ENCODE data around the gene MT1H. TPM values are rescaled to one million over a fixed set of nuclear protein-coding genes. Genes with fewer than 3 reads are reported as not detected.

Gene MT1H
- total RNA-seq, 2 experiments from 2014 or later: not detected

- H3K27ac ChIP-seq (ENCODE audit: low read depth in 1 of 2, low read length in 2 of 2): no peak overlapping the region
- POLR2A ChIA-PET: no interaction called here
- Mint-ChIP-seq H3K27ac (no peak overlapping the region), H3K9me3 (no peaks in the 10 kb centered on the region), H3K4me3 (no peak overlapping the region), H3K27me3 (peaks cover 11% of the 10 kb centered on the region), H3K36me3 (ENCODE audit: low read depth) (peaks cover 3% of the 10 kb centered on the region), H3K4me1 (ENCODE audit: low read depth) (peaks cover 46% of the 10 kb centered on the region)
- TF ChIP-seq CTCF (IDR thresholded peaks at IDR 0.05): no peak
- H3K4me1 ChIP-seq (ENCODE audit: insufficient read depth, low read length): peaks cover 38% of the 10 kb centered on the region
- no peaks in the 10 kb centered on the region for H3K27me3 ChIP-seq (ENCODE audit: control insufficient read depth in 1 of 2, insufficient read depth in 2 of 2, low read length in 2 of 2)
- CTCF ChIA-PET: no interaction called here
- no peak for DNase-seq
- no peak for ATAC-seq (ENCODE audit: poor library complexity)
- no peak overlapping the region for H3K4me3 ChIP-seq (ENCODE audit: low read length)
- no peaks in the 10 kb centered on the region for H3K36me3 ChIP-seq (ENCODE audit: insufficient read depth, low read length)
- intact Hi-C loops (cut with DNase I, micrococcal nuclease): loop anchor here in 1 of 2 experiments (5.0 kb wide), 1 partner anchor 103 kb away; no protein-coding TSS in a partner anchor
- H3K9me3 ChIP-seq (ENCODE audit: control insufficient read depth in 1 of 2, insufficient read depth in 1 of 2, low read length in 2 of 2): no peaks in the 10 kb centered on the region
Measured at GRCh38 chr16:56679818-56680217, 10.2 kb downstream of the MT1H start.

GRCh38 chr16:56681939-56682702 is 12.5 kb downstream of the MT1H start, which contains the start of gene MT1X:
Gene MT1X, plus strand, starts transcription at chr16:56682470. Its CDS starts 71 bp downstream, at chr16:56682541.
- intact Hi-C loops (cut with DNase I, micrococcal nuclease): loop anchor here (1.0 to 5.0 kb wide), 5 partner anchors 19 to 105 kb away; partner anchors contain the start of gene MT2A (in 1 of the 2)
- CTCF ChIA-PET: interaction anchor here (1.2 to 2.7 kb wide), 3 partner anchors 19 to 105 kb away, joined by 3 to 11 read pairs (median 6); no protein-coding TSS in a partner anchor
- peak within 1 kb of the TSS; percentile 93 for H3K27ac Mint-ChIP-seq
- H3K4me3 Mint-ChIP-seq: peak within 1 kb of the TSS; percentile 96
- H3K9me3 Mint-ChIP-seq: no peaks in the 10 kb centered on the region
- Histone ChIP-seq H3K27me3 (ENCODE audit: control insufficient read depth in 1 of 2, insufficient read depth in 2 of 2, low read length in 2 of 2) (no peaks in the 10 kb centered on the region), H3K9me3 (ENCODE audit: control insufficient read depth in 1 of 2, insufficient read depth in 1 of 2, low read length in 2 of 2) (peaks cover 0 to 3% of the 10 kb centered on the region in 2 experiments), H3K4me3 (ENCODE audit: low read length) (peak within 1 kb of the TSS; percentile 83), H3K36me3 (ENCODE audit: insufficient read depth, low read length) (no peaks in the 10 kb centered on the region), H3K4me1 (ENCODE audit: insufficient read depth, low read length) (peaks cover 28% of the 10 kb centered on the region), H3K27ac (ENCODE audit: low read depth in 1 of 2, low read length in 2 of 2) (peak within 1 kb of the TSS; percentile 50 to 71)
- H3K4me1 Mint-ChIP-seq (ENCODE audit: low read depth): peaks cover 27% of the 10 kb centered on the region
- DNase-seq (peak; percentile 72 to 94 (median 86)), ATAC-seq (ENCODE audit: poor library complexity) (peak; percentile 99)
- peaks cover 8% of the 10 kb centered on the region for H3K36me3 Mint-ChIP-seq (ENCODE audit: low read depth)
- POLR2A ChIA-PET: interaction anchor here (1.0 to 2.1 kb wide), 12 partner anchors 9 to 77 kb away, joined by 3 to 20 read pairs (median 4); partner anchors contain the start of genes MT1F, MT1G, MT1H and MT2A
- no peak for TF ChIP-seq CTCF (IDR thresholded peaks at IDR 0.05)
- no peaks in the 10 kb centered on the region for H3K27me3 Mint-ChIP-seq

GRCh38 chr16:56682703-56683397 is 13.2 kb downstream of the MT1H start:
- Histone ChIP-seq H3K27me3 (ENCODE audit: control insufficient read depth in 1 of 2, insufficient read depth in 2 of 2, low read length in 2 of 2) (no peaks in the 10 kb centered on the region), H3K27ac (ENCODE audit: low read depth in 1 of 2, low read length in 2 of 2) (peak overlapping the region; percentile 50 to 71), H3K9me3 (ENCODE audit: control insufficient read depth in 1 of 2, insufficient read depth in 1 of 2, low read length in 2 of 2) (peaks cover 0 to 3% of the 10 kb centered on the region in 2 experiments), H3K36me3 (ENCODE audit: insufficient read depth, low read length) (no peaks in the 10 kb centered on the region), H3K4me3 (ENCODE audit: low read length) (peak overlapping the region; percentile 83), H3K4me1 (ENCODE audit: insufficient read depth, low read length) (peaks cover 28% of the 10 kb centered on the region)
- DNase-seq (peak in 2 of 14 experiments; percentile 7 to 21), ATAC-seq (ENCODE audit: poor library complexity) (no peak)
- H3K27ac Mint-ChIP-seq: peak overlapping the region; percentile 93
- H3K27me3 Mint-ChIP-seq: no peaks in the 10 kb centered on the region
- no peak for TF ChIP-seq CTCF (IDR thresholded peaks at IDR 0.05)
- peak overlapping the region; percentile 96 for H3K4me3 Mint-ChIP-seq
- no peaks in the 10 kb centered on the region for H3K9me3 Mint-ChIP-seq
- peaks cover 8% of the 10 kb centered on the region for H3K36me3 Mint-ChIP-seq (ENCODE audit: low read depth)
- intact Hi-C loops (cut with DNase I, micrococcal nuclease): loop anchor here (1.0 to 5.0 kb wide), 5 partner anchors 18 to 106 kb away; partner anchors contain the start of gene MT2A (in 1 of the 2)
- peaks cover 27% of the 10 kb centered on the region for H3K4me1 Mint-ChIP-seq (ENCODE audit: low read depth)
- CTCF ChIA-PET: interaction anchor here (1.2 to 2.7 kb wide), 3 partner anchors 19 to 106 kb away, joined by 3 to 11 read pairs (median 6); no protein-coding TSS in a partner anchor
- POLR2A ChIA-PET: interaction anchor here (1.0 to 2.1 kb wide), 12 partner anchors 9 to 78 kb away, joined by 3 to 20 read pairs (median 4); partner anchors contain the start of genes MT1F, MT1G, MT1H and MT2A

All from CD4-positive, alpha-beta T cell (primary cell).